ENCODE results near the gene HDAC7.

The HDAC7 gene

DNA sequence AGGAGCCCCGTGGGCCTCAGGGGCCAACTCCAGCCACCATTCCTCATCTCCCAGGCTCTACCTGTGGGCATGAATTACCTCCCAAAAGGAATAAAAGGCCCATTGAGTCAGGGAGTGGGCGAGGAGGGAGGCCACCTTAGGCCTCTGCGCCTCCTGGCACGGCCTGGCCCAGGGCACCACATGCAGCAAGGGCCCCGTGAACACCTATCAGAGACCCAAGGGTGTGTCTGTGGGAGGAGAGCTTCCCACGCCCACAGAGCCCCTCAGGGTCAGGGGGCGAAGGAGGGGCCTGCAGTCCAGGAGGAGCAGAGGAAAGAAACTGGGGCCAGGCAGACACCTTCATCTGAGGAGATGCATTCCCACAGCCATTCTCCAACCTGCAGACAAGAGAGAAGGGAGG lies 73.2 kb downstream of the HDAC7 start:
- DNase-seq: no peak
- Histone ChIP-seq H3K27ac (no peak overlapping the region), H3K9me3 (ENCODE audit: severe bottlenecking) (no peaks in the 10 kb centered on the region), H3K4me3 (ENCODE audit: low read depth, low read length) (no peak overlapping the region), H3K27me3 (ENCODE audit: insufficient read depth, low read depth, severe bottlenecking) (peaks cover 4% of the 10 kb centered on the region), H3K36me3 (no peaks in the 10 kb centered on the region)
- TF ChIP-seq, protein P1, sequence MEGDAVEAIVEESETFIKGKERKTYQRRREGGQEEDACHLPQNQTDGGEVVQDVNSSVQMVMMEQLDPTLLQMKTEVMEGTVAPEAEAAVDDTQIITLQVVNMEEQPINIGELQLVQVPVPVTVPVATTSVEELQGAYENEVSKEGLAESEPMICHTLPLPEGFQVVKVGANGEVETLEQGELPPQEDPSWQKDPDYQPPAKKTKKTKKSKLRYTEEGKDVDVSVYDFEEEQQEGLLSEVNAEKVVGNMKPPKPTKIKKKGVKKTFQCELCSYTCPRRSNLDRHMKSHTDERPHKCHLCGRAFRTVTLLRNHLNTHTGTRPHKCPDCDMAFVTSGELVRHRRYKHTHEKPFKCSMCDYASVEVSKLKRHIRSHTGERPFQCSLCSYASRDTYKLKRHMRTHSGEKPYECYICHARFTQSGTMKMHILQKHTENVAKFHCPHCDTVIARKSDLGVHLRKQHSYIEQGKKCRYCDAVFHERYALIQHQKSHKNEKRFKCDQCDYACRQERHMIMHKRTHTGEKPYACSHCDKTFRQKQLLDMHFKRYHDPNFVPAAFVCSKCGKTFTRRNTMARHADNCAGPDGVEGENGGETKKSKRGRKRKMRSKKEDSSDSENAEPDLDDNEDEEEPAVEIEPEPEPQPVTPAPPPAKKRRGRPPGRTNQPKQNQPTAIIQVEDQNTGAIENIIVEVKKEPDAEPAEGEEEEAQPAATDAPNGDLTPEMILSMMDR (IDR thresholded peaks at IDR 0.05; ENCODE audit: low read depth, low read length): no peak

DNA sequence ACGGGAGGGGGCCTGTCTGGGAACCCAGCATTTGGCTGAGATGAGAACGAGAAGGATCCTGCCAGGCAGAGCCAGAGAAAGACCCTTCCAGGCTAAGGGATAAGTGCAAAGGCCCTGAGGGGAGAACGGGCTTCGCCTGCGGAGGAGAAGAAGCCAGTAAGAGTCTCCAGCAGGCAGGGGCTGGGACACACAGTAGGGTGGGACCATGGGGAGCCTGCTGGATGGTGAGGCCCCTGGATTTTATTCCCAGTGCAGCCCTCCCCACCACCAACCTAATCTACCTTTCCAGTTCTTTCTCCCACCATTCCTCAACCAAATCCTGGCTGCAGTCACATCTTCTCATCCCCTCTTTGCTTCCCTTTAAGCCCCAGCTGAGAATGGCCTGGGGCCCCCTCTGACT lies 73.6 kb downstream of the HDAC7 start:
- Histone ChIP-seq H3K36me3 (no peaks in the 10 kb centered on the region), H3K27ac (no peak overlapping the region), H3K27me3 (ENCODE audit: insufficient read depth, low read depth, severe bottlenecking) (peaks cover 4% of the 10 kb centered on the region), H3K4me3 (ENCODE audit: low read depth, low read length) (no peak overlapping the region), H3K9me3 (ENCODE audit: severe bottlenecking) (no peaks in the 10 kb centered on the region)
- no peak for DNase-seq
- TF ChIP-seq, protein P1 (IDR thresholded peaks at IDR 0.05; ENCODE audit: low read depth, low read length): no peak

DNA sequence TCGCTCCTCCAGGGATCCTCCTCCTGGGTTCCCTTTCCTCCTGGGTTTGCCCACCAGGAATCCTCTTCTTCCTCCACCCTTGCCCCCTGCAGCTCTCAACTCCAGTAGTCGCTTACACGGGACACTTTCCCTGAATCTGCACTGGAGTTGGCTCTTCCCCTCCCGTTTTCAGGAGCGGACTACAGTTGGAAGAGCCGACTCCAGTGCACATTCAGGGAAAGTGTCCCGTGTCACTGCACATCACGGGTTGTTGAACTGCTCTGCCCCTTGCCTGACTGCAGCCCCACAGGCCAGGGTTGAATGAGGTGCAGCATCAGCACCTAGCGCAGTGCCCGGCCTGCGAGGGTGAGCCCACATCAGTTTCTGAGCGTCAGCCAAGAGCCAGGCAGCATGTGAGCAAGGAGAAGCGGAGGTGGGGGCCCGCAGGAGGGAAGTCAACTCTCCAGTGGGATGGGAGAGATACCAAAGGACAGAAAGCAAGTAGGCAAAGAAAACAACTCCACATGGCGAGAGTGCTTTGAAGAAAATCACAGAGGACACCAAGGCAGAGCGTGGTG lies 74.1 kb downstream of the HDAC7 start:
- TF ChIP-seq, protein P1 (IDR thresholded peaks at IDR 0.05; ENCODE audit: low read depth, low read length): no peak
- no peaks in the 10 kb centered on the region for H3K9me3 ChIP-seq (ENCODE audit: severe bottlenecking)
- H3K27me3 ChIP-seq (ENCODE audit: insufficient read depth, low read depth, severe bottlenecking): peaks cover 4% of the 10 kb centered on the region
- no peak overlapping the region for H3K4me3 ChIP-seq (ENCODE audit: low read depth, low read length)
- no peak for DNase-seq
- no peak overlapping the region for H3K27ac ChIP-seq
- no peaks in the 10 kb centered on the region for H3K36me3 ChIP-seq

DNA sequence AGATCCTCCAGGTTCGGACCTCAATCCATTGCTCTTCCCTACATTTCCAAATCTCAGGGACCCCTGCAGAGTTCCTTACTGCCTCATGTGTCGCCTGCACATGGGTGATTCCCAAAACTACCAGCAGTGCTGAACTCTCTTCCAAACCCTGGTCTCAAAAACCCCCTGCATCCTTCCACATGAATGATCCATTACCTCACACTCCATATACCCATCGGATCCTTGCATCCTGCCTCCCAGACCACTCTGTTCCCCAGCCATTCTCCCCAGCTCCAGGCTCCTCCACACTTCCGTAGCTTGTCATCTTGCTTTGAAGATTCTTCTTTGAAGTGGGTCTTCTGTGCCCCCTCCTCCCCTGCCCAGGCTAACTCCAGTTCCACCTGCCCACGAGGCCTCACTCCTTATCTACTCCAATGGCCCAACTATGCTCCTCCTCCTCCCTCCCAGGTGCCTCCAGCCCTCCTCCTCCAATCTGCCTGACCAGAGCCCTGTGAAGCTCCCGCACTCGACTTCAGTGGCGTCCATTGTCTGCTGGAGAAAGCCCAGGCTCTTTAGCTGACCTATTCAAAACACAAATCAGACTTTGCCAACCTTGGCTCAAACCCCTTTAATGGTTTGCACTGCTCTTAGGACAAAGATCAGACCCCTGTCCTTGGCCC lies 74.8 kb downstream of the HDAC7 start:
- no peak for DNase-seq
- Histone ChIP-seq H3K27ac (no peak overlapping the region), H3K4me3 (ENCODE audit: low read depth, low read length) (no peak overlapping the region), H3K27me3 (ENCODE audit: insufficient read depth, low read depth, severe bottlenecking) (peaks cover 4% of the 10 kb centered on the region), H3K36me3 (no peaks in the 10 kb centered on the region), H3K9me3 (ENCODE audit: severe bottlenecking) (no peaks in the 10 kb centered on the region)
- TF ChIP-seq, protein P1 (IDR thresholded peaks at IDR 0.05; ENCODE audit: low read depth, low read length): no peak

DNA sequence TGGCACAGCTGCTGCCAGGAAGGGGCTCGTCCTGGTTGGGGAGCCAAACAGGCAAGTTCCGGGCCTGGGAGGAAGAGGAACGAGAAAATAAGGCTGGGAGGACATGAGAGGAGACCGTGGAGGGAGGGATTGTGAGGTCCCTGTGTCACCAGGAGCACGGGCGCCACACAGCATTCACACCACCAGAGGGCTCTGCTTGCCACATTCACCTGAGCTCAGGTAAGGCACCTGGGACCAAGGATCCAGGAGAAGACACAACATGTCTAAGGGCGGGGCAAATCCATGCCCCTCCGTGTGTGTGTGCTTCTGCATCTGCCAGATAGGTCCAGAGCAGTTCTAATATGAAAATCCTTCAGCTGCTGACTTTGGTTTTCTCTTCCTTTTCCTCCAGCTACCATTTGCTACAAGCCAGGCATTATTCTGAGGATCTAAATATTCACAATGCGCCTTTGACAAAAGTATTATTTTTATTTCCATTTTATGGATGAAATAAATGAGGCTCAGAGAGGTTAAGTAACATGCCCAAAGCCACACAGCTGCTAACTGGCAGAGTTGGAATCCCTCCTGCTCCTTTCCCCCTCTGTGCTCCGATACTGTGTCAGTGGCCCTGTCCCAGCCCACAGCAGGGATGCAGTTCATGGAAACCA lies 75.6 kb downstream of the HDAC7 start:
- TF ChIP-seq, protein P1 (IDR thresholded peaks at IDR 0.05; ENCODE audit: low read depth, low read length): peak; percentile 93
- peaks cover 4% of the 10 kb centered on the region for H3K27me3 ChIP-seq (ENCODE audit: insufficient read depth, low read depth, severe bottlenecking)
- H3K9me3 ChIP-seq (ENCODE audit: severe bottlenecking): no peaks in the 10 kb centered on the region
- DNase-seq: peak; percentile 71
- no peak overlapping the region for H3K4me3 ChIP-seq (ENCODE audit: low read depth, low read length)
- H3K27ac ChIP-seq: no peak overlapping the region
- H3K36me3 ChIP-seq: no peaks in the 10 kb centered on the region
